Stimulated activated CD8-positive, alpha-beta memory T cell treated with anti-CD3 and anti-CD28 coated beads, Interleukin-2, amount 100 ng/mL, for 1 hour (primary cell): ENCODE data around the gene PSG7.
"Not testable (repeated sequence)": the region's sequence is repeated elsewhere in the genome, so short reads cannot be mapped to it uniquely, and the experiment has no call there.

ENCODE experiments used
- DNase-seq, 2 donors: peaks; one replicate each; pipeline ENCODE4 v3.0.0-alpha.2; 2020; ENCODE audit warnings: low read depth in 2 of 2

PSG7 gene

GRCh38 chr19:42937107-42937506 is at the start of gene PSG7:
Gene PSG7, minus strand, starts transcription at chr19:42937207. Its CDS starts 131 bp downstream, at chr19:42937076.
- not testable (repeated sequence) for DNase-seq

GRCh38 chr19:42985588-42985987 is 48.6 kb upstream of the PSG7 start:
- no peak for DNase-seq

GRCh38 chr19:42982111-42982510 is 45.1 kb upstream of the PSG7 start:
- not testable (repeated sequence) for DNase-seq

- DNase-seq = not testable (repeated sequence)
Observed at GRCh38 chr19:42971451-42971850, 34.4 kb upstream of the PSG7 start.

- no peak for DNase-seq
Observed at GRCh38 chr19:42965176-42965575, 28.2 kb upstream of the PSG7 start.

- DNase-seq = no peak
Observed at GRCh38 chr19:42961119-42961518, 24.1 kb upstream of the PSG7 start.

GRCh38 chr19:42952126-42952525 is 15.1 kb upstream of the PSG7 start:
- not testable (repeated sequence) for DNase-seq

GRCh38 chr19:42951476-42951875 is 14.5 kb upstream of the PSG7 start:
- not testable (repeated sequence) for DNase-seq

- no peak for DNase-seq
Observed at GRCh38 chr19:42942187-42942789, 5.3 kb upstream of the PSG7 start.

GRCh38 chr19:42934726-42935125 is 2.3 kb downstream of the PSG7 start:
- DNase-seq = not testable (repeated sequence)

GRCh38 chr19:42934183-42934582 is 2.8 kb downstream of the PSG7 start:
- not testable (repeated sequence) for DNase-seq

- DNase-seq = not testable (repeated sequence)
Observed at GRCh38 chr19:42933412-42933811, 3.6 kb downstream of the PSG7 start.

GRCh38 chr19:42932485-42933101 is 4.4 kb downstream of the PSG7 start:
- DNase-seq = not testable (repeated sequence)

- not testable (repeated sequence) for DNase-seq
Observed at GRCh38 chr19:42930214-42930613, 6.8 kb downstream of the PSG7 start.

- DNase-seq = no peak
Observed at GRCh38 chr19:42928896-42929295, 8.1 kb downstream of the PSG7 start.

GRCh38 chr19:42926781-42927180 is 10.2 kb downstream of the PSG7 start:
- DNase-seq = no peak

- not testable (repeated sequence) for DNase-seq
Observed at GRCh38 chr19:42923106-42923505, 13.9 kb downstream of the PSG7 start.

- not testable (repeated sequence) for DNase-seq
Observed at GRCh38 chr19:42920971-42921370, 16.0 kb downstream of the PSG7 start.

GRCh38 chr19:42919757-42920079 is 17.3 kb downstream of the PSG7 start:
- DNase-seq = no peak

- not testable (repeated sequence) for DNase-seq
Observed at GRCh38 chr19:42919070-42919756, 17.8 kb downstream of the PSG7 start.

- DNase-seq = not testable (repeated sequence)
Observed at GRCh38 chr19:42918377-42919069, 18.5 kb downstream of the PSG7 start.

GRCh38 chr19:42917634-42918033 is 19.4 kb downstream of the PSG7 start, which contains the start of gene PSG6:
Gene PSG6, minus strand, starts transcription at chr19:42917894. Its CDS starts 102 bp downstream, at chr19:42917792.
- DNase-seq = not testable (repeated sequence)
